GM19099 (cell line): ENCODE measurements around the gene MYOM1.

Source experiments
- POLR2A ChIP-seq: IDR thresholded peaks from 3 replicates; pipeline ENCODE4 v1.6.1; 2011; ENCODE audit warnings: low read depth; ENCODE audit not compliant: insufficient read length; ENCODE audit errors: extremely low read depth

The MYOM1 gene

DNA sequence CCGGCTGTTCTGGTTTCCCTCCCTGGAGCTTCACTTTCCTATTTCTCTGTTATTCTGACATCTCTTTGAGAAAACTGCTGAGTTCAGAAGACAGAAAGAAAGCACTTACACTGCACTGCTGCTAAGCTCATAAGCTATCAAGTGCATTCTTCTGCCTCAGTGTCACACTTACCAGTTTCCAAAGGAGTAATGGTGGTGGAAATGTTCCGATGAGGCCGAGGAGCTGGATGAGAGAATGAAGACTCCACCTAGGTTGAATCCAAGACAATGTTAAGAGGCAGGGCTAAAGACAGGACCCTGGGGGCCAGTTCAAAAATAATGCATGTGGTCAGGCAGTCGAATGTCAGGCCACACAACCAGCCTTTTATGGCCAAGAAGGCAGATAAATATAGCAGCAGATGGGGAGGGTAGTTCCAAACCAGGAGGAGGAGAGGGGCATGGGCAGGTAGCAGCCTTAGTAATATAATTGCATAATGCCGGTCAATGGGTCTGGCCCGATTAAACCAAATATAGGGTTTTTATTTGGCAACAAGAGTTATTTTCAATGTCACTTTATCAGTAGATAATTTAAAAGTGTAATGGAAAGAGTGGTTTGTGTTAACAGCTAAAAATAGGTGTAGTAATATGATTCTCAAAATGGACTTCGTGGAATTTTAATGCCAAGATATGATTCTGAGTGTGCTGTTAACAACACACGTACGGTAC is at the start of gene MYOM1:
MYOM1 (minus strand) TSS at position 338 of the 705 bp plus-strand sequence. CDS start 4,745 bp downstream, outside the sequence.
- no peak for TF ChIP-seq POLR2A

DNA sequence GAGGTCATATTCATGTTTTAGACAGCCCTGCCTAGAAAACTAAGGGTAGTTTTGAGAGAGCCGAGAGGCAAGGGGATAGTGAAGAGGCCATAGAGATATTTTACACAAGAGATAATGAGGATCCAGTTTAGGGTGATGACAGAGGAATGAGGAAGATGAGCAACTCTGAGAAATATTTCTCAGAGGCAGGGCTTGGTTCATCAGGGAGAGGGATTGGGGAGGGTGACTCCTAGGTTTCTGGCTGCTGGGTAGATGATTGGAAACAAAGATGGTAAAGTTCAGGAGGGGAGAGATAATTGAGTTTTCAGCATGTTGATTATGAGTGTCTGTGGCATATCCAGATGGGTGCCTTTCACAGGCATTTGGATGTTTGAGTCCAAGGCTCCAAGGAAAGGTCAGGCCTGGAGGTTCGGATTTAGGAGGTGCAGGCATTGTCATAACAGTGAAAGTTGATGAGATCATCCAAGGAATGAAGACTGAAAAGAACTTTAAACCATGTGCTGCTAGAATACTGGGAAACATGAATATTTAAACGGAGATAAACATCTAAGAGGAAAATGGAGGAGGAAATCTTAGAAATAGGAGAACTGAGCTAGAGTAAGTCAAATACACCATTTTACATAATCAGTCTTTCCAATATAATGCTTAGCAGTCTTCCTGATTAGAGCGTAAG is 49.6 kb upstream of the MYOM1 start:
- TF ChIP-seq POLR2A = no peak

DNA sequence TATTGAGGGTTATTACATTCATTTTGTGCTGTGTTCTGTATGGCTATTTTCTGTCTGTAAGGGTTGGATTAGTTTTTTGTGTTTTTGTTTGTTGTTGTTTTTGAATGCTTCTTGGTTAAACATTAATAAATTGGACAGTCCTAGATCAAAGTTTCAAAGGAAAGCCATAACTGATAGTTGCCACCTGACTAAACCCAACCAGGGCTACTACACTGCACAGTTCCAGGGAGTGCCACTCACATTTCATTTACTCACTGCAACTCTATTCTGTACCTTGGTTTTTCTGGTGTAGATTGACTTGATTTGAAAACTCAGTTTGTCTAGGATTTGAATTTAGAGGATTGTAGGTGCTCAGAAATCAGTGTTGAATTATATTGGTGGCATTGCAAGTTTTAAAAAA is 48.5 kb upstream of the MYOM1 start:
- TF ChIP-seq POLR2A = no peak

DNA sequence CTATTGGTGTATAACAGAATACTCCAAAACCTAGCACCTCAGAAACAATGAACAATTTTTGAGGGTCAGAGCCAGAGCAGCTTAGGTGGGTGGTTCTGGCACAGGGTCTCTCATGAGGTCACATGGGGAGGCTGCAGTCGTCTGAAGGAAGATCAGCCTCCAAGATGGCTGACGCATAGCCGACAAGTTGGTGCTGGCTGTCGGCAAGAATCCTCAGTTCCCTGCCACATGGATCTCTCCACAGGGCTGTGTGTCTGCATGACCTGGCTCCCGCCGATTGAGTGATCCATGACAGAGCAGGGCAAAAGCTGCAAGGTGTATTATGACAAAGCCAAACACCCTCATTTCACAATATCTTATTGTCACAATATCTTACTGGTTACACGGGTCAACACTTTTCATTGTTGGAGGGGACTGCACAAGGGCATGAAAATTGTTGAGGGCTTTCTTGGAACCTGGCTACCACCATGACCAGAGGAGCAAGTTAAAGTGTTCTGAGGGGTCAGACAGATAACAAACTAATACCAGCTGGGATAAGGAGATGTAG is 46.4 kb upstream of the MYOM1 start:
- no peak for TF ChIP-seq POLR2A

DNA sequence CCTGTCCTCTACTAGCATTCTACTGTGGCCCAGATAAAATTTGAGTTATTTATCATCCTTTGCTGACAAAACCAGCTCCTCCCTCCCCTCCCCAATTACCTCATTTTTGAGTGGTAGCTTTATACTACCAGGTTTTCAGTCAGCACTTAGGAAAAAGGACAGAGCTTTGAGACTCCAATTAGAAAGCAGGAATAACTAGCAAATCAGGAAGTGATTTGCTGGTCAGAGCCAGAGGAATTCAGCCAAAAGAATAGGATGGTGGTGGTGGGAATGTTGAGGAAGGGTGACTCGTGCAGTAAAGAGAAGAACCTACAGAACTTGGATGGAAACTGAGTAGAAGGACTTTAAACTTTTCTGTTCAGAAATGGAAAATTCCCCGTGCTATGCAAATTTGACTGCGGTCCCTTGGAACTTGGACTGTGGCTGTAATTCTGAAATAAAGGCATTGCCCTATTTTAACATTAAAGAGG is 45.8 kb upstream of the MYOM1 start:
- TF ChIP-seq POLR2A = no peak

DNA sequence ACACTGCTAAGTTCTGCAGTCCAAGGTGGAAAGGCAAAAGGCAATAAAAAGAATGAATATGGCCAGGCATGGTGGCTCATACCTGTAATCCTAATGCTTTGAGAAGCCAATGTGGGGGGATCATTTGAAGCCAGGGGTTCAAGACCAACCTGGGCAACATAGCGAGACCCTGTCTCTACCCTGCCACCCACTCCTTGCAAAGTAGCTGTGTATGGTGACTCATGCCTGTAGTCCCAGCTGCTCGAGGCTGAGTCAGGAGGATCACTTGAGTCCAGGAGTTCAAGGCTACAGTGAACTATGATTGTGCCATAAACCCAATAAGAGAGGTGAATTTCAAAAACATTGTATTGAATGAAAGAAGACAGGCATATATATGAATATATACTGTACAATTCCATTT is 44.6 kb upstream of the MYOM1 start:
- TF ChIP-seq POLR2A = no peak

DNA sequence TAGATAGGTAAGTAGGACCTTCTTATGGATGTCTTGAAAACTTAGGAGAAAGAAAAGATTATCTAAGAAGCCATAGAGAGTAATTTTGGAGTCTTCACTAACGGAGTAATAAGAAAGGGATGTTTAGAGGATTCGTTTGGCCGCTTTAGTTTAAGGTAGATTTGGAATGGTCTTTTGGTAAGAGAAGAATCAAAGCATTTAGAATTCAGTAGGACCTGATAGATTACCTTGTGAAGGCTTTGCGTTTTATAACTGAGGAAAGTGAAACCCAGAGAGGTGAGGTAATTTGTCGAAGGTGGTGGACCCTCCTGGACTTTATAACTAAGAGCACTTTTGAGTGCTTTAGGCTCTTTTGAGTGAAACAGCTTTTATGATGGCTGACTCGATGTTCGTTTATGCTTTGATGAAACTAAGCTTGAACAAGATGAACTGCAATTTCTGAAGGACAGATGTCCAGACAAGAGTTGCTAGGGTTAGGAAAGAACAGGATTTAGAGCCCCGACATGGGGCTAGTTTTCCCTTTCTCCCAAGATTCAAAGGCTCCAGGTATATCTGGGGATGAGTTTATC is 43.4 kb upstream of the MYOM1 start:
- no peak for TF ChIP-seq POLR2A

DNA sequence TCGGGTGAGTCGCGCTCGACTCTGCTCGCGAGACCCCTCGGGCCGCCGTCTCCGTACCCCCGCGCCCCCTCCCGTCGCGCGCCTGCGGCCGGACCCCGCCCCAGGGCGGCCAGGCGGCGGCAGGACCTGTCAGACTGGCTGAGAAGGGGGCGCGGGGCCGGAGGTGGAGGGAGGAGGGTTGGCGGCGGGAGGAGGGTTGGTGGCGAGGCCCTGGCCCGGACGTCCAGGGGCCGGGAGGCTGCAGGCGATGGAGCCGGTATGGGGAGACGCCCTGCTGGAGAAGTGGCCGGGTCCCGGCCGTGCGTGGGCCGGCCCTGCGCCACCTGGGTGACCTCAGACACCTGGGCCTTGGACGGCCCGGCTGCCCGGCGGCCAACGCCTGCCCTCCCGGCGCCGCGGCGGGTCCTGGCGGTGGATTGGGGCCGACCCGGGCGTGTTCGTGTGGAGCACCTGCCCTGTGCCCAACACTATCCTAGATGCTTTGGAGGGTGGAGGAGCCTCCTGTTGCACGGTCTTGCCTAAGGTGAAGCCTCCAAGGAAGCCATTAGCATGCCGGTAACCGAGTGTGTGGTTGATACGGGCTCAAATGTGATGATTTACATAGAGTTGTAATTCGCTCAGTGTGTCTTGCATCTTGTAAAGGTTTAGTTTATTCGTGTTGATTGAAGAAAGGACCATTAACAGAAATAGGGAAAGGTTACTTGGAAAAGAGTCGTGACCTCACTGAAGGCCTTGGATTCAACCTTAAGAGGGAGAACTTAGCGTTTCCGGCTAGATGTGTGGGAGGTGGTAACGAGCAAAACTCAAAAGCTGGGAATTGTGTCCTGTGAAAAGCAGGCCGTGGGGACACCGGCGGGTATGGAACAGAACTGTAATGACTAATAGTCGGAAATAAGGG is 42.7 kb upstream of the MYOM1 start:
- TF ChIP-seq POLR2A = no peak

DNA sequence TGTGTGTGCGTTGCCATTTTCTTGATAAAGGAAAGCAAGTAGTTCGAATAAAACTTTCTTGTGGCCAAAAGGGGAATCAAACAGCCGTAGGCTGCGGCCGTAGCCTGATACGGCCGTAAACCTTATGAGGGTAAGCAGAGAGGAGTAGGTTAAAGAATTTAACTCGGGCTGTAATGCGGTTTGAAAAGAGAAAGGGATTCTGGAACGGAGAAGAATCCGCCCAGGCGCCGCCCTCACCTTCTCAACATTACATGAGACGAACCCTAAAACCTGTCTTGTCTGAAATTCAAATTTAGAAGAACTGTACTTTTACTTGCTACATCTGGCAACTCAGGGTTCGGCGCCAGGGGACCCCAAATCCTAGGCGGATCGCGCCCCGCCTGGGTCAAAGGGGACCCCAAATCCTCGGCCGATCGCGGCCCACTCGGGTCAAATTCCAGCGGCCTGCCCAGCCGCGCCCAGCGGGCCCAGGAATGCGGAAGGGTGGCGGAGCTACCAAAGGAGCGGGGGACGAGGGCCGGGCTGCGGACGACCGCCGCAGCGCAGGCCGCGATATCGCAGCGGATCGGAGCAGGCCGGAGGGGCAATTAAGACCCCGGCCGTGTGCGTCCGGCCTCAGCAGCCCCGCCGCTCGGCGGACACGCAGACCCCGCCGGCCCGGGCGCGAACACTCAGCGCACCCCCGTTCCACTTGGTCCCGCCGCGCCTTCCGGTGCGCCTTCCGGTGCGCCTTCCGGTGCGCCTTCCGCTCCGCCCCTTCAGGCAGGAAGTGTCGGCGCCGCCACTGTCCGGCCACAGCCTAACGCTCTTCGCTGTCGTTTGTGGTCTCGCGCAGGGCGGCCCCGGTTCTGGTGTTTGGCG is 41.8 kb upstream of the MYOM1 start, which contains the start of gene MYL12B:
MYL12B (plus strand) TSS at position 761 of the 861 bp plus-strand sequence. CDS start 10,766 bp downstream, outside the sequence.
- TF ChIP-seq POLR2A = peak; percentile 83

DNA sequence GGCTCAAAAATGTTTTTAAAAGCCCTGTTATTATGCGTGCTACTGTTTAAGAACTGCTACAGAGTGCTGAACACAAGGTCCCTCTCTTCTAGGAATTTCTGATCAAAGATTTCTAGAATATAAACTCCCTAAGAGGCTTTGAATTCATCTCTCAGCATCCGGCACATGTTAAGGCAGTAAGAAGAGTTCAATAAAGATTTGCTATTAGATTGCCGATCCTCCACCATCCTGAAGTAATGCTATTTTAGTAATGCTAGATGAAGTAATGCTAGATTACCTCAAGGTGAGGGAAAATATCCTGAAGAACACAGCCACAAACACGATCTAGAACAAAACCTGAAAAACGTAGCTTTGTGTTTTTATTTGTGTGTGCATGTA is 41.2 kb upstream of the MYOM1 start:
- TF ChIP-seq POLR2A = no peak

DNA sequence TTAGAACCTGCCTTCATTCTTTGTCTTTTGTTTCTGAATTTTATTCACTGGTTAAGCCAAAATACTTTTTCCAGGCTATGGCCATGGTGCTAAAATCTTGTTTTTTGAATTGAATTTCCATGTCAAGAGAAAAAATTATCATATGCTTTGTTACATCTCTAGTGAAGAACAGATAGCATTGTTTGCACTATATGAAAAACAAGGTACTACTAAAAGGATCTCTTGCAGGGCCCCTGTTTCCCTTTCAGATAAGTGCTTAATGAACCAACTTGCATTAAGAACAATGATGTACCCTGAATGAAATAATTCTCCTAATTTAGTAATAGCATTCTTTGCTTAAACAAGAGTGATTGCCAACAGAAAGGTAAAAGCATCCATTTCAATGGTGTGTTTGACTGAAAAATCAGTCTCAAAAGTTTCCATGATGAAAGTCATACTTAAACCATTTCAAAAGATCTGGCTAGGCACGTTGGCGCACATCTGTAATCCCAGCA is 37.9 kb upstream of the MYOM1 start:
- TF ChIP-seq POLR2A = no peak

DNA sequence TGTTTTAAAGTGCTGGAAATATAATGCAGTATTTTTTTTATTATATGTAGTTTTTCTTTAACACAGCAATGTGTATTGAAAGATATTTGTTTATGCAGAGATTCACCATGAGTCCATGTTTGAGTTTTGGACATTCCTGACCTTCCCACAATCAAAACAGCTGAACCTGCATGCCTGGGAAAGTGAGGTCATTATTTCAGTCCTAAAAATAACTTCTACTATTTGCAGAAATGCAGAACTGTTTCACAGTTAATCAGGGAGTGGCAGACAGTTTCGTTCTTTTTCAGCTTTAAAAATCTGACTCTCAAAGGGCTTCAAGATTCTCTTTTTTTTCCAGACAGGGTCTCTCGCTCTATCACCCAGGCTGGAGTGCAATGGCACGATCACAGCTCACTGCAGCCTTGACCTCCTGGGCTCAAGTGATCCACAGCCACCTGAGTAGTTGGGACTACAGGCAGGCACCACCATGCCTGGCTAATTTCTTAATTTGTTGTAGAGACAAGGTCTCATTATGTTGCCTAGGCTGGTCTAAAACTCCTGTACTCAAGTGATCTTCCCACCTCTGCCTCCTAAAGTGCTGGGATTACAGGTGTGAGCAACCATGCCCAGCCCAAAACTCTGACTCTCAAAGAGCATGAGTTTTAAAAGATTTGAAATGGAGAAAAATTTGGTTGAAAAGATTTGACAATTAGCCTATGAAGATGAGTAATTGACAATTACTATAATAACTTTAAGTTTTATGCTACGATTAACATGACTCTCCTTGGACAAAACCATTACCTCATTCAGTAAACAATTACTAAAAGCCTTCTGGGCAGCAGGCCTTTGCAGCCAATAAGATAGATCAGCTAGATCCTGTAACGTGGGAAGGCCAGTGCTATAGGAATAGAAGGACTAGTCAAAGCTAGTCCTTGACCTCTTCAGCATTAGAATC is 37.2 kb upstream of the MYOM1 start:
- no peak for TF ChIP-seq POLR2A
